ENCODE data around the gene PUS10. TPM values are rescaled to one million over a fixed set of nuclear protein-coding genes. Genes with fewer than 3 reads are reported as not detected.
"Not testable (repeated sequence)": the region's sequence is repeated elsewhere in the genome, so short reads cannot be mapped to it uniquely, and the experiment has no call there.

The PUS10 gene
- total RNA-seq, 2 experiments from 2014 or later, result 6.7 to 9.5 TPM

DNA sequence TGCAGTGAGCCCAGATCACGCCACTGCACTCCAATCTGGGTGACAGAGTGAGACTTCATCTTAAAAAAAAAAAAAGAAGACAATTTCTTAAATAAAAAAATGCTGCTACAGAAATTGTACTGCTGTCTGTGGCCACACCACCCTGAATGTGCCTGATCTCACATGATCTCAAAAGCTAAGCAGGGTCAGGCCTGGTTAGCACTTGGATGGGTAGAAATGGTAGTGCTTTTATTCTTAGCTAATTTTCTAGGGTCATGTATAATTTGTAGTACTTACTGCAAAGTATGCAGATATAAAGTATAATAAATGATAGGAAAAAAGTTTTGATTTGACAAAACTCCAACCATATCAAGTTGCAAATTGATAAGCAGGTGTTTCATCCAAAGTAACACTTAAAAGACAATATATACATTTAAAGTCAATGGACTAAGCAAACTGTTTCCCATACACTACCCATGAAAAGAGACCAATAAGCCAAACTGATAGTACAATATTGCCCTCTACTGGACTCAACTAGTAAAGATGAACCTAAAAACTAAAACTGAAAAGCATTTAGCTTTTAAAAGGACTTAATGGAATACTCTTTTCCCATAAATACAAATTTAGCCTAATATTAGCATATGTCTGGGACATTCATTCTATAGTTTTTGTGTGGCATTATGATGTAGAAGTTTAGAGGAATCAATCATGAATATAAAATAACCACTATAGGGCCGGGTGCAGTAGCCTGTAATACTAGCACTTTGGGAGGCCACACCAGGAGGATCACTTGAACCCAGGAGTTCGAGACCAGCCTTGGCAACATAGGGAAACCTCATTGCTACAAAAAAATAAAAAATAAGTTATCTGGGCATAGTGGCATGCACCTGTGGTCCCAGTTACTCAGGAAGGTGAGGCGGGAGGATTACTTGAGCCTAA is 19.2 kb downstream of the PUS10 start:
- no peak overlapping the region for H3K4me3 Mint-ChIP-seq
- CTCF ChIA-PET, result interaction anchor here (0.6 to 4.8 kb wide), 35 partner anchors 9 to 323 kb away, joined by 3 to 61 read pairs (median 4); no protein-coding TSS in a partner anchor
- no peaks in the 10 kb centered on the region for H3K27me3 Mint-ChIP-seq
- H3K27ac Mint-ChIP-seq, result no peak overlapping the region
- peaks cover 2% of the 10 kb centered on the region for H3K36me3 Mint-ChIP-seq
- H3K4me1 Mint-ChIP-seq, result peaks cover 4% of the 10 kb centered on the region
- ATAC-seq (peak; percentile 69), DNase-seq (no peak)
- no peaks in the 10 kb centered on the region for H3K9me3 Mint-ChIP-seq (ENCODE audit: low read depth)

DNA sequence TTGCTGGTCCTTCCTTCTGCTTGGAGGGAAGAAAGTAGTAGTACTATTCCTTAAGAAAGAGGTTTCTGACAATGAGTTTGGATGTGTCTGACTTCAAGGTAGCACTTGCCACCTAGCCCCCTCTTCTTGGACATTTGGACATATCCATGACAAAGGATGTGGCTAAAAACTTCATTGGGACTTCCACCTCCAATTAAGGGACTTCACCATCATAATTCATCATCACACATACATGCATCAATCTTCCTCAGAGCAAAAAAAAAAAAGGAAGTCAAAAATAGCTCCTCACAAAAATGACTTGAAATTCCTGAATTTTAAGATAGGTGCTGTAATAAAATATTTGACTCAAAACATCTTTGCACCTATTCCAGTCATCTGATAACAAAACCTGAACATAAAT is 23.9 kb downstream of the PUS10 start:
- ATAC-seq, result no peak
- H3K27ac Mint-ChIP-seq, result no peak overlapping the region
- CTCF ChIA-PET, result interaction anchor here (0.6 to 3.8 kb wide), 4 partner anchors 112 to 286 kb away, joined by 3 to 14 read pairs (median 6); partner anchors contain the start of genes PAPOLG and REL
- no peaks in the 10 kb centered on the region for H3K27me3 Mint-ChIP-seq
- peaks cover 14% of the 10 kb centered on the region for H3K4me1 Mint-ChIP-seq
- H3K36me3 Mint-ChIP-seq, result peaks cover 29% of the 10 kb centered on the region
- no peak for DNase-seq
- no peak overlapping the region for H3K4me3 Mint-ChIP-seq
- peaks cover 7% of the 10 kb centered on the region for H3K9me3 Mint-ChIP-seq (ENCODE audit: low read depth)

DNA sequence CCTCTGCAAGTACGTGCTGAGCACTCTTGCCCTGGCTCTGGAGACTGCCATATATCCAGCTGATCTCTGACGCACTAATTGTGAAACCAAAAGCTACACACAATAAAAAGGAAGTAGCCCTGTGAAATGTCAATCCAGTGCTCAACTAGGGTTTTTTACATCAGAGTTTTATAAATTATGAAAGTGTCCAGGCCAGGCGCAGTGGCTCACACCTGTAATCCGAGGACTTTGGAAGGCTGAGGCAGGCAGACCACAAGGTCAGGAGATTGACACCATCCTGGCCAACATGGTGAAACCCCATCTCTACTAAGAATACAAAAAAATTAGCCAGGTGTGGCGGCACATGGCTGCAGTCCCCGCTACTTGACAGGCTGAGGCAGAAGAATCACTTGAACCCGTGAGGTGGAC is 25.1 kb downstream of the PUS10 start:
- Mint-ChIP-seq H3K27me3 (no peaks in the 10 kb centered on the region), H3K27ac (peak overlapping the region; percentile 90), H3K36me3 (peaks cover 32% of the 10 kb centered on the region), H3K4me3 (peak overlapping the region; percentile 58), H3K9me3 (ENCODE audit: low read depth) (peaks cover 7% of the 10 kb centered on the region), H3K4me1 (peaks cover 14% of the 10 kb centered on the region)
- DNase-seq (peak; percentile 51), ATAC-seq (peak; percentile 99)
- CTCF ChIA-PET, result interaction anchor here (1.1 to 3.8 kb wide), 5 partner anchors 17 to 285 kb away, joined by 3 to 14 read pairs (median 5); partner anchors contain the start of genes PAPOLG and REL

DNA sequence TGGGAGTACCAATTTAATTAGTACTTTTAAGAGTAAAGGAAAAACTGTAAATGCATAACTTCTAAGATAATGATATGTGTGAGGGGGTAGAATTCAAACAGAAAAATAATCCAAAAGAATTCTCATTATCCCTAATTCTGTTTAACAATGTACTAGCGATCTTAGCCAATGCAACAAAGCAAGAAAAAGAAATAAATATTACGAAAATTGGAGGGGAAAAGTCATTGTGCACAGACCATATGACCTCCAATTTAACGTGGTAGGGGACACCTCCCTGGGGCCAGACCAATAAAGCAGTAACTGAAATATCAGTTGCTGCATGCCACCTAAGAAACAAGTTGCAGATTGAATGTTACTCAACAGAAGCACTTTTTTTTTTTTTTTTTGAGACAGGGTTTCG is 26.4 kb downstream of the PUS10 start:
- H3K36me3 Mint-ChIP-seq, result peaks cover 34% of the 10 kb centered on the region
- no peaks in the 10 kb centered on the region for H3K27me3 Mint-ChIP-seq
- no peak overlapping the region for H3K4me3 Mint-ChIP-seq
- peaks cover 7% of the 10 kb centered on the region for H3K9me3 Mint-ChIP-seq (ENCODE audit: low read depth)
- CTCF ChIA-PET, result interaction anchor here (0.7 to 3.8 kb wide), 3 partner anchors 16 to 283 kb away, joined by 3 to 14 read pairs (median 3); no protein-coding TSS in a partner anchor
- DNase-seq (no peak), ATAC-seq (no peak)
- no peak overlapping the region for H3K27ac Mint-ChIP-seq
- H3K4me1 Mint-ChIP-seq, result peaks cover 14% of the 10 kb centered on the region

DNA sequence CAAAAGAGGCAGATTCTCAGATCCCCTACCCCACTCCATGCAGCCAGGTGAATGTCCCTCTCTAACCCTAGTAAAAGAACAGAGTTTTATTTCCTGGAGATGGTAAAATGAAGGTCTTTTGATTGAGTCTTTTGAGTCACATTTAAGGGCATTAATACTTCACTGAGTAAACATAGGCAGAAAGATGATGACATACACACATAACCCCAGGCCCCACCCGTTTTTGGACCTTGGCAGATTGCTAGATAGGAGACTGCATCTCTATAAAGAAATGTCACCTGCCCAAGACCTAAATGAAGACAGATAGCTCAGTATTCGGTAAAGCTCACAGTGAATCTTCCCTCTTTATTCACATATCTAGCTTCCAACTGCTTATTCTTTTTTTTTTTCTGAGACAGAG is 28.8 kb downstream of the PUS10 start:
- Mint-ChIP-seq H3K27me3 (no peaks in the 10 kb centered on the region), H3K9me3 (ENCODE audit: low read depth) (peaks cover 7% of the 10 kb centered on the region), H3K36me3 (peaks cover 32% of the 10 kb centered on the region), H3K4me1 (peaks cover 14% of the 10 kb centered on the region), H3K4me3 (no peak overlapping the region), H3K27ac (peak overlapping the region; percentile 4)
- DNase-seq (no peak), ATAC-seq (no peak)
- CTCF ChIA-PET, result interaction anchor here (1.2 to 1.8 kb wide), 2 partner anchors 9 to 184 kb away, joined by 4 to 10 read pairs; no protein-coding TSS in a partner anchor

DNA sequence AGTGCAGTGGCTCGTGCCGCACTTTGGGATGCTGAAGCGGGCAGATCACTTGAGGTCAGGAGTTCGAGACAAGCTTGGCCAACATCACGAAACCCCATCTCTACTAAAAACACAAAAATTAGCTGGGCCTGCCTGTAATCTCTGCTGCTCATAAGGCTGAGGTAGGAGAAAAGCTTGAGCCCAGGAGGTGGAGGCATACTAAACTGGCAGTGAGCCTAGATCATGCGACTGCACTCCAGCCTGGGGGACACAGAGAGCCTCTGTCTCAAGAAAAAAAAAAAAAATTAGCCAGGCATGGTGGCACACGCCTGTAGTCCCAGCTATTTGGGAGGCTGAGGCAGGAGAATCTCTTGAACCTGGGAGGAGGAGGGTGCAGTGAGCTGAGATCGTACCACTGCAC is 30.4 kb downstream of the PUS10 start:
- H3K4me1 Mint-ChIP-seq; ATAC-seq; H3K27ac Mint-ChIP-seq; DNase-seq; H3K27me3 Mint-ChIP-seq; H3K9me3 Mint-ChIP-seq (ENCODE audit: low read depth); CTCF ChIA-PET; H3K4me3 Mint-ChIP-seq: not testable (repeated sequence)
- peaks cover 28% of the 10 kb centered on the region for H3K36me3 Mint-ChIP-seq

DNA sequence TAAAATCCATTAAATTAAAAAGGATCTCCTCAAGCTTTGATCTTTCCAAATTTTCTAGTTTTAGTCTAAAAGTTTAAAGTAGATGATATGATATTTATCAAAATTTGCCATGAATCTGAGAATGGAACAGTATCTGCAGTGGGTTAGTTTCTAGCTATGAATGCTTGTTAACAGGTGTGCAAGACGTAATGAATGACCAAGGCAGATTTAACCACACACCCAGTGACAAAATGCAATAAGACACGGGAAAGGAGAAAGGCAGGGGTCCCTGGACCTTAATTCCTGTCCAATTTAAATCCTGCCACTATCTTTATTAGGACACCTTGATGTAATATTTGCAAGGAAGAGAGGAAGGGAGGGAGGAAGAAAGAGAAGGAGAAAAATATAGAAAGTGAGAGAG is 31.0 kb downstream of the PUS10 start:
- Mint-ChIP-seq H3K4me3 (no peak overlapping the region), H3K27ac (no peak overlapping the region), H3K9me3 (ENCODE audit: low read depth) (peaks cover 7% of the 10 kb centered on the region), H3K4me1 (peaks cover 2% of the 10 kb centered on the region), H3K36me3 (peaks cover 25% of the 10 kb centered on the region), H3K27me3 (no peaks in the 10 kb centered on the region)
- CTCF ChIA-PET, result no interaction called here
- DNase-seq (no peak), ATAC-seq (no peak)

DNA sequence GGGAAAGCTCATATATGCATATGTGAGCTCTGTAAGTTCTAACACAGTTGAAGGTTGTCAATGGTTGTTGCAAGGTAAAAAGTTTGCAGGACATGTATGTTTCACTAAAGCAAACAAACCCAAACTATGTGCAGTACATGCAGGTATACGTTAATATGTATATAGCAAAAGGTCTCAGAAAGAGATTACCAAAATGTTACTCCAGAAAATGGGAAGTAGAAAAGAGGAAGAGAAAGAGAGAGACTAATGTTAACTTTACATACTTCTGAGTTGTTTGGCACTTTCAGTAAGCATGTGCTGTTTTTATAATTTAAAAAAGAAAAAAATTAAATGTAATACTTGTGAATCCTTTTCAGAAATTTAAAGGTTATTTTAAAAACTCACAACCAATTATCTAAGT is 33.3 kb downstream of the PUS10 start:
- Mint-ChIP-seq H3K9me3 (ENCODE audit: low read depth) (no peaks in the 10 kb centered on the region), H3K27ac (no peak overlapping the region), H3K27me3 (no peaks in the 10 kb centered on the region), H3K36me3 (peaks cover 8% of the 10 kb centered on the region), H3K4me1 (peaks cover 7% of the 10 kb centered on the region), H3K4me3 (no peak overlapping the region)
- ATAC-seq, result no peak
- CTCF ChIA-PET, result no interaction called here
- DNase-seq, result no peak

DNA sequence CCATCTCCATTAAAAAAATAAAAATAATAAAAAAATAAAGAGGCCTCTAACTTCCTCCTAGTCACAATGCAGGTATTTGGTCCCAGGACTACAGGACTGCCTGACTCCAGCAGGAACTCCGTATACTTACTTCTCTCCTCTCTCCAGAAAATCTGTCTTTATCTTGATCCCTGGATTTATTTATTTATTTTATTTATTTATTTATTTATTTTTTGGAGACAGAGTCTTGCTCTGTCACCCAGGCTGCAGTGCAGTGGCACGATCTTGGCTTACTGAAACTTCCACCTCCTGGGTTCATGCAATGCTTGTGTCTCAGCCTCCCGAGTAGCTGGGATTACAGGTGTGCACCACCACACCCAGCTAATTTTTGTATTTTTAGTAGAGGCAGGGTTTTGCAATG is 36.0 kb downstream of the PUS10 start:
- peaks cover 13% of the 10 kb centered on the region for H3K4me1 Mint-ChIP-seq
- CTCF ChIA-PET, result interaction anchor here (1.4 to 1.6 kb wide), 2 partner anchors 8 to 17 kb away, joined by 3 to 6 read pairs; no protein-coding TSS in a partner anchor
- H3K9me3 Mint-ChIP-seq (ENCODE audit: low read depth); H3K27me3 Mint-ChIP-seq; ATAC-seq; H3K27ac Mint-ChIP-seq; H3K4me3 Mint-ChIP-seq; H3K36me3 Mint-ChIP-seq; DNase-seq: not testable (repeated sequence)

DNA sequence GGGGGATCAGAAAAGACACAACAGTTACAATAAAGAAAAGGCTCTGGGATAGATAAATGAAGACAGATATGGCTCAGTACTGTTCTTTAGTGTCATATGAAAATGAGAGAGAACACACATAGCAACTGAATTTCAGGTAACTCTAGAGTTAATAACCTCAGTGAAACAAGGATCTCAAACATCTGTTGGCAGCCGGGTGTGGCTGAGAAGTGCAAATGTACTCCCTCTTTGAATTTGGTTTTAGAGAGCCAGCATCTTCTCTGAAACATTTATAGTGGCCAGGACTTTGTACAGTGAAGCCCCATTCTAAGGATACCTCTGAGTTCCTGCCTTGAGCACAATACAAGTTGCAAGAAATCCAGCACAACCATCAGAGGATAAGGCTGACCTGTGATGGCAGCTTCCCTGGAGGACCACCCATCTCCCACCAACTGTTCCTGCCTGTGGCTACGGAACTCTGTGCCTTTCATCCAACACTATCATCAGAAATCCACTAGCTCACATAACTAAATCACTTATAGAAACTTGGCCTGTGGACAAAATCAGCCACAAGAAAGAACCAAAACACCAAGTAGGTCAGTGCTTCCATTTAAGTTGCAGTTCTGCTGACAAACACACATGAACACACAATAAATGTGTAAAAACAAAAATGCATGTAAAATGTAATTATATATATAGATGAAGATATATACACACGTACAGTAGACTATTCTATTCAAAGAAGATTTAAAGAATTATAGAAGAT is 37.8 kb downstream of the PUS10 start:
- Mint-ChIP-seq H3K27ac (peak overlapping the region; percentile 21), H3K4me1 (peaks cover 22% of the 10 kb centered on the region), H3K4me3 (no peak overlapping the region), H3K27me3 (no peaks in the 10 kb centered on the region), H3K36me3 (no peaks in the 10 kb centered on the region), H3K9me3 (ENCODE audit: low read depth) (no peaks in the 10 kb centered on the region)
- ATAC-seq (no peak), DNase-seq (no peak)
- CTCF ChIA-PET, result interaction anchor here (0.6 kb wide), 1 partner anchor 12 kb away, joined by 3 read pairs; no protein-coding TSS in a partner anchor

DNA sequence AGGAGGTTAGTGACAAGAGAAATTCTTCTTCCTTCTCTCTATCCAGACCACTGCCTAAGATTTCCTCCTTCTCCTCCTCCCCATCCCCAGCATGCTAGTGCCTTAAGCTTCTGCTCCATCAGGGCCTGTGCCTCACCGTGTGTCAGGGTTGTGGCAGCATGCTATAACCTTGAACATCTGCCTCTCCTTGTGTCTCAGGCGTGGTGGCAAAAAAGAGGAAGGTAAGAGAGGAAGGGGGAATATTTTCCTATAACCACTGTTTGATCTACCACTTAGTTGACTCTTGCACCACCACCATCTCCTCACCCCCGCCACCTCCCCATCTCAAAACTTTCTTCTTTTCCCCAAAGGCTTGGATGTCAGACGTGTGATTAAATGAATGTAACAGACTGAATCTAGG is 38.8 kb downstream of the PUS10 start:
- Mint-ChIP-seq H3K4me1 (peaks cover 26% of the 10 kb centered on the region), H3K9me3 (ENCODE audit: low read depth) (no peaks in the 10 kb centered on the region), H3K36me3 (peaks cover 1% of the 10 kb centered on the region), H3K4me3 (no peak overlapping the region), H3K27ac (no peak overlapping the region), H3K27me3 (no peaks in the 10 kb centered on the region)
- ATAC-seq (no peak), DNase-seq (no peak)
- CTCF ChIA-PET, result no interaction called here

DNA sequence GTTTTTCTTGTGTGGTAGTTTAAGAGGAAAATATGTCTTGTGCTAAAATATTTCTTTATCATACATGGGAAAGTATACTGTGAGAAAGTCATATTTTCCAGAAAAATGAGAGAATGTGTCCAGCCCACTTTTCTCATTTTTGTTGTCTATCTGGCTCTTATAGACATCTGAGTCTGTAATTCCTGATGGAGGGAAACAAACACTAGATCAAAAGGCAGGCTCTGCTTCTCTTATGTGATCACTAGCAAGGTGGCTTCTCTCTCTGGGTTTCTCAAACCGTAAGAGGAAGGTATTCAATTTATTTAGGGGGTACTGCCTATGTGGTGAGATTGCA is 40.5 kb downstream of the PUS10 start:
- Mint-ChIP-seq H3K27me3 (no peaks in the 10 kb centered on the region), H3K4me3 (no peak overlapping the region), H3K4me1 (peaks cover 26% of the 10 kb centered on the region), H3K36me3 (peaks cover 2% of the 10 kb centered on the region), H3K27ac (no peak overlapping the region), H3K9me3 (ENCODE audit: low read depth) (no peaks in the 10 kb centered on the region)
- ATAC-seq (peak; percentile 13), DNase-seq (no peak)
- CTCF ChIA-PET, result interaction anchor here (0.8 to 1.1 kb wide), 3 partner anchors 12 to 96 kb away, joined by 3 read pairs; partner anchors contain the start of gene REL

DNA sequence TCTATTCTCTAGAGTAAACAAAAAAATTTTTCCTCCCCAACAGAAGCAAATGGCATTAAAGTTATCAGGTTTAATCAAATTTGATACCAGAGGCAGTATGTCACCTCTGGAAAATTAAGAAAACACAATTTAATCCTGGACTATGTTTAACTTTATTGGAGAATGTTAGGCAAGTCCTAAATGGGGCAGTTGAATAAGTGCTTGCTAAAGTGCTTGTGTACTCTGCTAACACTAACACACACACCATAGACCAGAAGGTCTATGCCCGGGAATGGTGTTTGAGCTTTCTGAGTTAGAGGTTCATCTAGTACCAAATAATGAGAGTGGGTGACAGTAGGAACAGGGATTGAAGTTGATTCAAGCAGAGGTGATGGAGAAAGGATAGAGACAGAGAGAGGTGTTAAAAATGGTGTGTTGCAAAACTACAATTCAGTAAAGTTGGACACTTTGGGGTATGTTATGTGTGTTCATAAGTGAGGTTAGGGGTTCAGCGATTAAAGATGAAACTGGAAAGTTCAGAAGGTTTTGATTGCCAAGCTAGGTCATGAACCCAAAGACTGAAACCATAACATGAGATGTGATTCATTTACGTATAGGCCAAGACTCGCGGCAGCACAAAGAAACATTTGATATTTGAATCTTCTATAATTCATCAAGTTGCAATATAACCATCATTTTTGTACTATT is 41.0 kb downstream of the PUS10 start:
- Mint-ChIP-seq H3K4me1 (peaks cover 28% of the 10 kb centered on the region), H3K4me3 (peak overlapping the region; percentile 1), H3K27ac (peak overlapping the region; percentile 23), H3K9me3 (ENCODE audit: low read depth) (no peaks in the 10 kb centered on the region), H3K36me3 (peaks cover 4% of the 10 kb centered on the region), H3K27me3 (no peaks in the 10 kb centered on the region)
- CTCF ChIA-PET, result interaction anchor here (0.8 to 1.1 kb wide), 3 partner anchors 12 to 22 kb away, joined by 3 read pairs; no protein-coding TSS in a partner anchor
- ATAC-seq (peak; percentile 74), DNase-seq (no peak)
